Right hindlimb (tissue), 1 donor: ENCODE results near the gene TAF11L13.
"Not testable (repeated sequence)": the region's sequence is repeated elsewhere in the genome, so short reads cannot be mapped to it uniquely, and the experiment has no call there.

ENCODE experiments used
- DNase-seq: peaks from one replicate; pipeline ENCODE4 v3.0.0-alpha.2; 2018

TAF11L13 gene

GRCh38 chr5:17631788-17632187 is at the start of gene TAF11L13:
TSS of gene TAF11L13 (plus strand) at chr5:17632088.
- DNase-seq = not testable (repeated sequence)

GRCh38 chr5:17585658-17586057 is 46.2 kb upstream of the TAF11L13 start, which contains the start of gene TAF11L7:
TSS of gene TAF11L7 (minus strand) at chr5:17585758.
- not testable (repeated sequence) for DNase-seq

- not testable (repeated sequence) for DNase-seq
Measured at GRCh38 chr5:17590860-17591259, 41.0 kb upstream of the TAF11L13 start, which contains the start of gene TAF11L8. TSS of gene TAF11L8 (minus strand) at chr5:17590960.

- not testable (repeated sequence) for DNase-seq
Measured at GRCh38 chr5:17594255-17594654, 37.6 kb upstream of the TAF11L13 start, which contains the start of gene TAF11L9. TSS of gene TAF11L9 (minus strand) at chr5:17594394.

GRCh38 chr5:17597728-17598127 is 34.2 kb upstream of the TAF11L13 start, which contains the start of gene TAF11L10:
TSS of gene TAF11L10 (minus strand) at chr5:17597828.
- DNase-seq = not testable (repeated sequence)

GRCh38 chr5:17603880-17604279 is 28.0 kb upstream of the TAF11L13 start, which contains the start of gene TAF11L11:
TSS of gene TAF11L11 (plus strand) at chr5:17604183.
- not testable (repeated sequence) for DNase-seq

GRCh38 chr5:17604951-17605350 is 26.9 kb upstream of the TAF11L13 start:
- DNase-seq = no peak

- DNase-seq = not testable (repeated sequence)
Measured at GRCh38 chr5:17607461-17607860, 24.4 kb upstream of the TAF11L13 start.

GRCh38 chr5:17610092-17610491 is 21.8 kb upstream of the TAF11L13 start, which contains the start of gene TAF11L12:
TSS of gene TAF11L12 (plus strand) at chr5:17610392.
- not testable (repeated sequence) for DNase-seq

GRCh38 chr5:17614872-17615605 is 16.8 kb upstream of the TAF11L13 start:
- DNase-seq = no peak

GRCh38 chr5:17619354-17619753 is 12.5 kb upstream of the TAF11L13 start:
- no peak for DNase-seq

- DNase-seq = no peak
Measured at GRCh38 chr5:17620627-17621026, 11.3 kb upstream of the TAF11L13 start.

GRCh38 chr5:17625686-17626085 is 6.2 kb upstream of the TAF11L13 start:
- no peak for DNase-seq

GRCh38 chr5:17634160-17634559 is 2.3 kb downstream of the TAF11L13 start, which contains the start of gene TAF11L14:
TSS of gene TAF11L14 (plus strand) at chr5:17634460.
- DNase-seq = no peak

- not testable (repeated sequence) for DNase-seq
Measured at GRCh38 chr5:17649232-17649631, 17.3 kb downstream of the TAF11L13 start.

- not testable (repeated sequence) for DNase-seq
Measured at GRCh38 chr5:17655201-17655759, 23.4 kb downstream of the TAF11L13 start.

GRCh38 chr5:17655921-17656320 is 24.0 kb downstream of the TAF11L13 start:
- no peak for DNase-seq

- DNase-seq = peak; percentile 23
Measured at GRCh38 chr5:17663182-17663581, 31.3 kb downstream of the TAF11L13 start.

- DNase-seq = no peak
Measured at GRCh38 chr5:17665836-17666235, 33.9 kb downstream of the TAF11L13 start.

GRCh38 chr5:17666726-17667235 is 34.9 kb downstream of the TAF11L13 start:
- DNase-seq = no peak

GRCh38 chr5:17670353-17670752 is 38.5 kb downstream of the TAF11L13 start:
- no peak for DNase-seq

GRCh38 chr5:17678751-17679324 is 47.0 kb downstream of the TAF11L13 start:
- DNase-seq = no peak

- DNase-seq = no peak
Measured at GRCh38 chr5:17679597-17680203, 47.8 kb downstream of the TAF11L13 start.
